CD4-positive, alpha-beta memory T cell (primary cell): ENCODE results near the gene CNTN4. TPM values are rescaled to one million over a fixed set of nuclear protein-coding genes. Genes with fewer than 3 reads are reported as not detected.

Experiments
- CTCF ChIA-PET: fragments of 350-600 bp; sonication (Branson Sonifier 250); formaldehyde crosslinking; loops from one replicate; lab custom pipeline; 2021; ENCODE audit warnings: inconsistent platforms; ENCODE audit not compliant: partially characterized antibody; lab: Charles Lee
- POLR2A ChIA-PET: fragments of 350-600 bp; sonication (Branson Sonifier 250); formaldehyde crosslinking; loops from one replicate; lab custom pipeline; 2021; ENCODE audit not compliant: partially characterized antibody; lab: Charles Lee
- DNase-seq, 5 donors: peaks; one replicate each; pipeline versions ENCODE4 v3.0.0 to v3.0.0-alpha.2; 2020 to 2022; ENCODE audit warnings: mixed read lengths in 1 of 5
- H3K27ac ChIP-seq: one replicate; pipeline ENCODE4 v1.7.0; 2013; ENCODE audit warnings: low read depth, low read length
- H3K27me3 ChIP-seq: 2 replicates; pipeline ENCODE4 v1.7.0; 2013; ENCODE audit warnings: mild to moderate bottlenecking, low read length, moderate library complexity; ENCODE audit not compliant: insufficient read depth
- H3K36me3 ChIP-seq: 2 replicates; pipeline ENCODE4 v1.7.0; 2013; ENCODE audit warnings: mild to moderate bottlenecking, low read length, moderate library complexity; ENCODE audit not compliant: insufficient read depth
- H3K4me1 ChIP-seq: 2 replicates; pipeline ENCODE4 v1.7.0; 2013; ENCODE audit warnings: mild to moderate bottlenecking, low read length, moderate library complexity; ENCODE audit not compliant: insufficient read depth
- H3K4me3 ChIP-seq, 2 donors: one replicate each; pipeline ENCODE4 v1.7.0; 2013; ENCODE audit warnings: low read length in 2 of 2, mild to moderate bottlenecking in 1 of 2
- H3K9me3 ChIP-seq, 2 donors: one replicate each; pipeline ENCODE4 v1.7.0; 2013; ENCODE audit warnings: low read length in 2 of 2, control low read depth in 1 of 2; ENCODE audit not compliant: control insufficient read depth in 1 of 2
- H3K27ac Mint-ChIP-seq, 7 donors: one replicate each; pipeline ENCODE4 v1.8.0; 2020 to 2021; ENCODE audit warnings: mixed read lengths in 7 of 7, mild to moderate bottlenecking in 6 of 7, inconsistent platforms in 3 of 7, moderate library complexity in 3 of 7
- H3K27me3 Mint-ChIP-seq, 2 donors: one replicate each; pipeline ENCODE4 v1.8.0; 2020 to 2021; ENCODE audit warnings: mixed read lengths in 2 of 2
- H3K36me3 Mint-ChIP-seq, 2 donors: one replicate each; pipeline ENCODE4 v1.8.0; 2020 to 2021; ENCODE audit warnings: mixed read lengths in 2 of 2, inconsistent platforms in 1 of 2, mild to moderate bottlenecking in 1 of 2
- H3K4me1 Mint-ChIP-seq, 4 donors: one replicate each; pipeline ENCODE4 v1.8.0; 2020 to 2021; ENCODE audit warnings: mixed read lengths in 4 of 4, mild to moderate bottlenecking in 1 of 4
- H3K4me3 Mint-ChIP-seq, 8 donors: one replicate each; pipeline ENCODE4 v1.8.0; 2020 to 2021; ENCODE audit warnings: mixed read lengths in 8 of 8, mild to moderate bottlenecking in 7 of 8, moderate library complexity in 6 of 8, inconsistent platforms in 3 of 8
- H3K9me3 Mint-ChIP-seq, 8 donors: one replicate each; pipeline ENCODE4 v1.8.0; 2020 to 2021; ENCODE audit warnings: mixed read lengths in 8 of 8, mild to moderate bottlenecking in 5 of 8, inconsistent platforms in 3 of 8, moderate library complexity in 1 of 8
- intact Hi-C: fragments of 100-400 bp; cut with micrococcal nuclease; formaldehyde crosslinking; loops from one replicate; pipeline ENCODE4 v1.15.1; 2023
- polyA plus RNA-seq, 2 donors: library from polyadenylated mRNA; unstranded; fragments of 300-500 nt; fragmentation: Illumina TruSeq; gene quantifications; one replicate each; pipeline ENCODE4 v1.2.3, GENCODE V29; 2021
- total RNA-seq, 2 experiments: library from RNA; stranded (reverse); gene quantifications; one replicate each; pipeline ENCODE4 v1.2.3, GENCODE V29; 2021

Gene CNTN4
- total and polyA plus RNA-seq, 4 experiments from 2014 or later, result not detected

- H3K36me3 Mint-ChIP-seq, result no peaks in the 10 kb centered on the region
- H3K9me3 Mint-ChIP-seq, result peaks cover 0 to 4% (median 0%) of the 10 kb centered on the region in 8 donors
- Histone ChIP-seq H3K4me3 (no peak overlapping the region), H3K36me3 (no peaks in the 10 kb centered on the region), H3K4me1 (no peaks in the 10 kb centered on the region), H3K27ac (no peak overlapping the region), H3K9me3 (no peaks in the 10 kb centered on the region), H3K27me3 (no peaks in the 10 kb centered on the region)
- H3K27me3 Mint-ChIP-seq, result no peaks in the 10 kb centered on the region
- intact Hi-C loops, result no loop called here
- ChIA-PET CTCF (no interaction called here), POLR2A (no interaction called here)
- no peak overlapping the region for H3K27ac Mint-ChIP-seq
- H3K4me1 Mint-ChIP-seq, result no peaks in the 10 kb centered on the region
- DNase-seq, result no peak
- no peak overlapping the region for H3K4me3 Mint-ChIP-seq
These were observed 82.0 kb downstream of the CNTN4 start for GRCh38 chr3:2180634-2181033.

DNA sequence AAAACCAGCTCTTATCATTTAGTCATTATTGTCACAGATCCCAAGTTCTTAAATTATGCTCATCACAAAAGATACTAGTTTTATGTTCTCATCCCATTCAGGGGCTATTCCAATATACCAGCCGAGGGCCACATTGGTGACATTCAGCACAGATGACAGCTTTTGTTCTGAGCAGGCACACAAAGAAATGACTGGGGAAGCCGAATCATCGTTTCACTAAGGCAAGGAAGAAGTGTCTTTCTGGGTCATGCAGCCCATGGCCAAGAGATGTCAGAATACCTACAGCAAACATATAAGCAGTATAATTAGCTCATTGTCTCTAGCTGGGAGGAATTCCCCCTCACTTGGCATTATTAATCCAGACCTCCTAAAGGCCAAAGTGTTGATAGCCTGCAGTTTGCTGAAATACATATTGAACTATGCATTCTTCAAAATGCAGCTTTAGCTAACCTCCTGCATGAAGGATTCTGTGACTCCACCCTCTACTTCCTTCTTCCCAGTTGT is 100.2 kb downstream of the CNTN4 start:
- no peak for DNase-seq
- Mint-ChIP-seq H3K27ac (no peak overlapping the region), H3K4me1 (no peaks in the 10 kb centered on the region), H3K27me3 (no peaks in the 10 kb centered on the region), H3K36me3 (no peaks in the 10 kb centered on the region), H3K9me3 (peaks cover 0 to 2% (median 0%) of the 10 kb centered on the region in 8 donors), H3K4me3 (no peak overlapping the region)
- Histone ChIP-seq H3K27me3 (no peaks in the 10 kb centered on the region), H3K27ac (no peak overlapping the region), H3K4me1 (no peaks in the 10 kb centered on the region), H3K9me3 (no peaks in the 10 kb centered on the region), H3K4me3 (no peak overlapping the region), H3K36me3 (no peaks in the 10 kb centered on the region)
- POLR2A ChIA-PET, result no interaction called here
- intact Hi-C loops, result no loop called here
- CTCF ChIA-PET, result no interaction called here

GRCh38 chr3:2204054-2204453 is 105.4 kb downstream of the CNTN4 start:
- ChIA-PET CTCF (no interaction called here), POLR2A (no interaction called here)
- no peak overlapping the region for H3K4me3 Mint-ChIP-seq
- DNase-seq, result no peak
- Histone ChIP-seq H3K9me3 (no peaks in the 10 kb centered on the region), H3K27ac (no peak overlapping the region), H3K4me1 (no peaks in the 10 kb centered on the region), H3K36me3 (no peaks in the 10 kb centered on the region), H3K27me3 (no peaks in the 10 kb centered on the region), H3K4me3 (no peak overlapping the region)
- H3K27me3 Mint-ChIP-seq, result no peaks in the 10 kb centered on the region
- H3K36me3 Mint-ChIP-seq, result no peaks in the 10 kb centered on the region
- no peak overlapping the region for H3K27ac Mint-ChIP-seq
- intact Hi-C loops, result no loop called here
- no peaks in the 10 kb centered on the region for H3K4me1 Mint-ChIP-seq
- H3K9me3 Mint-ChIP-seq, result no peaks in the 10 kb centered on the region

DNA sequence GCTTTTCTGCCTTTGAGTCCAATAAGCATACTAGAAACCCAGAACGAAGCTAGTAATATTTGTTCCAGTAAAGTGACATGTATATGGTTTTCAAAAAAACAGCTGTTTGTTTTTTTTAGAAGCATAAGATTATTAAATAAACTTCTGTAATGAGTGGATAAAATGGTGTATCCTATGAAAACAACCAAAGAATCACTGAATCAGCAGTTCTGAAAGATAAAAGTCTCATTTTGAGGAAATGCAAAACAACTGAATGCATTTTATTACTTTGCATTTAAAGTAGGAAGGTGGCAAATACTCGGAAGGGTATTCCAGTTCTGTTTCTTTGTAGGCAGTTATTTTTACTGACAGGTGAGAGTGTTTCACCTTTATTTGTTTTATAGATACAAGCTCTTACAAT is 107.0 kb downstream of the CNTN4 start:
- Mint-ChIP-seq H3K27me3 (no peaks in the 10 kb centered on the region), H3K36me3 (no peaks in the 10 kb centered on the region), H3K9me3 (no peaks in the 10 kb centered on the region), H3K27ac (no peak overlapping the region), H3K4me3 (no peak overlapping the region), H3K4me1 (no peaks in the 10 kb centered on the region)
- intact Hi-C loops, result no loop called here
- ChIA-PET POLR2A (no interaction called here), CTCF (no interaction called here)
- Histone ChIP-seq H3K9me3 (no peaks in the 10 kb centered on the region), H3K4me1 (no peaks in the 10 kb centered on the region), H3K36me3 (no peaks in the 10 kb centered on the region), H3K27ac (no peak overlapping the region), H3K4me3 (no peak overlapping the region), H3K27me3 (no peaks in the 10 kb centered on the region)
- no peak for DNase-seq

GRCh38 chr3:2206536-2206935 is 107.9 kb downstream of the CNTN4 start:
- no peak overlapping the region for H3K27ac ChIP-seq
- H3K4me1 Mint-ChIP-seq, result no peaks in the 10 kb centered on the region
- DNase-seq, result no peak
- no peaks in the 10 kb centered on the region for H3K9me3 Mint-ChIP-seq
- H3K4me3 ChIP-seq, result no peak overlapping the region
- no peaks in the 10 kb centered on the region for H3K4me1 ChIP-seq
- no peaks in the 10 kb centered on the region for H3K36me3 ChIP-seq
- CTCF ChIA-PET, result no interaction called here
- H3K36me3 Mint-ChIP-seq, result no peaks in the 10 kb centered on the region
- intact Hi-C loops, result no loop called here
- no peak overlapping the region for H3K4me3 Mint-ChIP-seq
- no peaks in the 10 kb centered on the region for H3K27me3 ChIP-seq
- H3K9me3 ChIP-seq, result no peaks in the 10 kb centered on the region
- H3K27ac Mint-ChIP-seq, result no peak overlapping the region
- H3K27me3 Mint-ChIP-seq, result no peaks in the 10 kb centered on the region
- POLR2A ChIA-PET, result no interaction called here

DNA sequence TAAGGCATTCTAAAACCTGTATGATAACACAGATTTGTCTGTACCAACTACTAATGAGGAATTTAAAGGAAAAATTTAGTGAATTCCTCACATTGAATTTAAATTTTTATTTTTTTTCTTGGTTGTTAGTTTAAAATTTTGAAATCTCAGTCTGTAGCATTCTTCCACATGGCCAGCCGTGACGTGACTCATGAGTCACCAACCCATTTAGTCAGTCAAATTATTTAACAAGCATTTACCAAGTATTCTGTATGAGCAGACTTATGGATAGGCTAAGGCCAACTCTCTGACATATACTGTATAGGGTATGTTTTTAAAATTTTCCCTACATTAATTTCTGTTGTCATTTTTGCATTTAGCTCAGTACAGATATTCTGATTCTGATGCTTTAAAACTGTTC is 112.9 kb downstream of the CNTN4 start:
- intact Hi-C loops, result no loop called here
- Histone ChIP-seq H3K27me3 (no peaks in the 10 kb centered on the region), H3K36me3 (no peaks in the 10 kb centered on the region), H3K27ac (no peak overlapping the region), H3K4me3 (no peak overlapping the region), H3K9me3 (no peaks in the 10 kb centered on the region), H3K4me1 (no peaks in the 10 kb centered on the region)
- no peaks in the 10 kb centered on the region for H3K27me3 Mint-ChIP-seq
- H3K4me3 Mint-ChIP-seq, result no peak overlapping the region
- no peak overlapping the region for H3K27ac Mint-ChIP-seq
- POLR2A ChIA-PET, result no interaction called here
- H3K36me3 Mint-ChIP-seq, result no peaks in the 10 kb centered on the region
- CTCF ChIA-PET, result no interaction called here
- H3K4me1 Mint-ChIP-seq, result no peaks in the 10 kb centered on the region
- no peak for DNase-seq
- H3K9me3 Mint-ChIP-seq, result peaks cover 0 to 5% (median 0%) of the 10 kb centered on the region in 8 donors

DNA sequence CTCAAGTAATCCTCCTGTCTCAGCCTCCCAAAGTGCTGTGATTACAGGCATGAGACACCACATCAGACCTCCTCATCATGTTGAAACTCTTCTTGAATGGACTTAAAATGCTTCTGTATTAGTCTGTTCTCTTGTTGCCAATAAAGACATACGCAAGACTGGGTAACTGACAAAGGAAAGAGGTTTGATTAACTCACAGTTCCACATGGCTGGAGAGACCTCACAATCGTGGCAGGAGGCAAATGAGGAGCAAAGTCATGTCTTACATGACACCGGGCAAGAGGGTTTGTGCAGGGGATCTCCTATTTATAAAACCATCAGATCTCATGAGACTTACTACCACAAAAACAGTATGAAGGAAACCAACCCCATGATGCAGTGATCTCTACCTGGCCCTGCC is 113.5 kb downstream of the CNTN4 start:
- H3K27ac ChIP-seq, result no peak overlapping the region
- no peaks in the 10 kb centered on the region for H3K4me1 ChIP-seq
- no peak overlapping the region for H3K4me3 ChIP-seq
- Mint-ChIP-seq H3K27me3 (no peaks in the 10 kb centered on the region), H3K4me3 (no peak overlapping the region), H3K9me3 (peaks cover 0 to 5% (median 0%) of the 10 kb centered on the region in 8 donors), H3K4me1 (no peaks in the 10 kb centered on the region), H3K27ac (no peak overlapping the region), H3K36me3 (no peaks in the 10 kb centered on the region)
- ChIA-PET POLR2A (no interaction called here), CTCF (no interaction called here)
- H3K9me3 ChIP-seq, result no peaks in the 10 kb centered on the region
- no peaks in the 10 kb centered on the region for H3K36me3 ChIP-seq
- intact Hi-C loops, result no loop called here
- DNase-seq, result no peak
- no peaks in the 10 kb centered on the region for H3K27me3 ChIP-seq

DNA sequence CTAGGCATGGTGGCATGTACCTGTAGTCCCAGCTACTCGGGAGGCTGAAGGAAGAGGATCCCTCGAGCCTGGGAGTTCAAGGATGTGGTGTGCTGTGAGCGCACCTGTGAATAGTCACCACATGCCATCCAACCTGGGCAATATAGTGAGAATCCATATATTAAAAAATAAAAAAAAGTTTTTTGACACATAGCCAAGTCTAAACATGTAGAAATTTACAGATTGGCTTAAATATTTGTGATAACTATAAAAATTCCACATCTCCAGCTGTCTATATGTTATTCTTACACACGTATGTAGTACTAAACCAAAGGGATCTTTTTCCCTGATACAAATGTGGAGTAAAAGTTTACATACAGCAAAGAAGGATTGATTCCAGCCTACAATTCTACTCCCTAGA is 119.7 kb downstream of the CNTN4 start:
- Histone ChIP-seq H3K4me3 (no peak overlapping the region), H3K27ac (no peak overlapping the region), H3K27me3 (no peaks in the 10 kb centered on the region), H3K36me3 (no peaks in the 10 kb centered on the region), H3K4me1 (no peaks in the 10 kb centered on the region), H3K9me3 (no peaks in the 10 kb centered on the region)
- no peak for DNase-seq
- CTCF ChIA-PET, result no interaction called here
- intact Hi-C loops, result no loop called here
- Mint-ChIP-seq H3K36me3 (no peaks in the 10 kb centered on the region), H3K9me3 (peaks cover 0 to 3% (median 0%) of the 10 kb centered on the region in 8 donors), H3K27me3 (no peaks in the 10 kb centered on the region), H3K4me3 (no peak overlapping the region), H3K27ac (no peak overlapping the region), H3K4me1 (no peaks in the 10 kb centered on the region)
- POLR2A ChIA-PET, result no interaction called here
